Hepatocyte (in vitro differentiated cells): ENCODE results near the gene CDC42BPB. TPM values are rescaled to one million over a fixed set of nuclear protein-coding genes. Genes with fewer than 3 reads are reported as not detected.

ENCODE experiments used
- DNase-seq: peaks from one replicate; pipeline ENCODE4 v3.0.0-alpha.2; 2016; ENCODE audit warnings: low spot score
- H2AFZ ChIP-seq: fragments of 200-600 bp; sonication (generic); 2 replicates; pipeline ENCODE4 v1.6.0; 2016; ENCODE audit warnings: antibody characterized with exemption, mild to moderate bottlenecking
- H3K27ac ChIP-seq: fragments of 200-600 bp; sonication (generic); 2 replicates; pipeline ENCODE4 v1.5.1; 2016; ENCODE audit warnings: mild to moderate bottlenecking
- H3K27me3 ChIP-seq: fragments of 200-600 bp; sonication (generic); 2 replicates; pipeline ENCODE4 v1.6.1; 2016
- H3K36me3 ChIP-seq: fragments of 200-600 bp; sonication (generic); replicated peaks from 2 replicates; pipeline ENCODE4 v1.5.1; 2016; ENCODE audit warnings: low read depth; ENCODE audit not compliant: insufficient read depth
- H3K4me1 ChIP-seq: fragments of 200-600 bp; sonication (generic); 2 replicates; pipeline ENCODE4 v1.5.1; 2016; ENCODE audit warnings: mild to moderate bottlenecking, moderate library complexity; ENCODE audit not compliant: insufficient read depth
- H3K4me2 ChIP-seq: fragments of 200-600 bp; sonication (generic); 2 replicates; pipeline ENCODE4 v1.6.0; 2016
- H3K4me3 ChIP-seq: fragments of 200-600 bp; sonication (generic); 2 replicates; pipeline ENCODE4 v1.5.1; 2016; ENCODE audit warnings: mild to moderate bottlenecking
- H3K79me2 ChIP-seq: fragments of 200-600 bp; sonication (generic); 2 replicates; pipeline ENCODE4 v1.6.0; 2017; ENCODE audit warnings: mild to moderate bottlenecking
- H3K9me2 ChIP-seq: fragments of 200-600 bp; sonication (generic); replicated peaks from 2 replicates; pipeline ENCODE4 v1.6.0; 2017; ENCODE audit warnings: mild to moderate bottlenecking; ENCODE audit not compliant: insufficient read depth
- H3K9me3 ChIP-seq: fragments of 200-600 bp; sonication (generic); 2 replicates; pipeline ENCODE4 v1.5.1; 2016; ENCODE audit warnings: low read depth, mild to moderate bottlenecking
- H4K20me1 ChIP-seq: fragments of 200-600 bp; sonication (generic); 2 replicates; pipeline ENCODE4 v1.6.0; 2016; ENCODE audit warnings: mild to moderate bottlenecking; ENCODE audit not compliant: insufficient read depth, poor library complexity, severe bottlenecking
- EZH2 ChIP-seq: fragments of 200-600 bp; sonication (generic); IDR thresholded peaks from 2 replicates; pipeline ENCODE4 v1.6.1; 2016; ENCODE audit warnings: antibody characterized with exemption, mild to moderate bottlenecking, borderline replicate concordance
- EZH2phosphoT487 ChIP-seq: fragments of 200-600 bp; sonication (generic); IDR thresholded peaks from one replicate; pipeline ENCODE4 v1.6.1; 2018; ENCODE audit warnings: antibody characterized with exemption, mild to moderate bottlenecking, low read depth, moderate library complexity; ENCODE audit not compliant: unreplicated experiment, severe bottlenecking
- WGBS: methylation state at CpG from one replicate; pipeline ENCODE4 v1.1.6; 2016; ENCODE audit warnings: low lambda C conversion rate; ENCODE audit errors: missing lambda C conversion rate; 5-methylcytosine and 5-hydroxymethylcytosine counted together
- polyA plus RNA-seq: library from polyadenylated mRNA; unstranded; fragments of >200 nt; fragmentation: Nextera tagmentation; extraction: Ambion mirVana; gene quantifications from 2 replicates; pipeline ENCODE4 v1.2.1, GENCODE V29; 2016
- total RNA-seq: library from RNA; depleted of rRNA; stranded (reverse); fragments of >200 nt; gene quantifications from 2 replicates; pipeline ENCODE4 v1.2.3, GENCODE V29; 2014
- TF ChIP-seq, protein P1 (sequence below): fragments of 200-600 bp; sonication (generic); IDR thresholded peaks from 2 replicates; pipeline ENCODE4 v1.5.1; 2016; ENCODE audit warnings: antibody characterized with exemption, mild to moderate bottlenecking; ENCODE audit not compliant: poor library complexity

CDC42BPB gene
- total and polyA plus RNA-seq, 2 experiments from 2014 or later = 10.2 to 60.6 TPM

DNA sequence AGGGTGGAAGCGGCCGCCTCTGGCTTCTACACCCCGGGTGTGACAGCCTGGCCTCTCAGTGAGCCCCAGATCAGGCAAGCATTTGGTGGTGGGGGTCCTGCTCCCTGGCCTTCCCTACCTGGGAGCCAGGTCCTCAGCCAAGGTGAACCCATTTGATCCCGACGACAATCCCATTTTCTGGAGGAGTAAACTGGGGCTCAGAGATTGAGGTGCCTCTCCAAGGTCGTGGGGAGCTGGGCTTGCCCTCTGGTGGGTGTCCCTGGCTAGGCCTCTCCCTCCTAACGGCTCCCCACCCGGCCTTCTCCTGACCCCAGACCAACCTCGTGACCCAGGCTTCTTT, 34.5 kb upstream of the CDC42BPB start:
- Histone ChIP-seq H3K9me3 (no peaks in the 10 kb centered on the region), H2AFZ (peak overlapping the region; percentile 43), H3K4me2 (peak overlapping the region; percentile 93), H3K4me1 (peaks cover 14% of the 10 kb centered on the region), H3K27me3 (no peaks in the 10 kb centered on the region), H4K20me1 (no peaks in the 10 kb centered on the region), H3K4me3 (no peak overlapping the region), H3K27ac (no peak overlapping the region), H3K36me3 (no peaks in the 10 kb centered on the region), H3K9me2 (no peaks in the 10 kb centered on the region), H3K79me2 (no peaks in the 10 kb centered on the region)
- TF ChIP-seq EZH2phosphoT487 = no peak
- WGBS = 53% methylated on average over 9 of the region's 9 CpGs
- no peak for DNase-seq

DNA sequence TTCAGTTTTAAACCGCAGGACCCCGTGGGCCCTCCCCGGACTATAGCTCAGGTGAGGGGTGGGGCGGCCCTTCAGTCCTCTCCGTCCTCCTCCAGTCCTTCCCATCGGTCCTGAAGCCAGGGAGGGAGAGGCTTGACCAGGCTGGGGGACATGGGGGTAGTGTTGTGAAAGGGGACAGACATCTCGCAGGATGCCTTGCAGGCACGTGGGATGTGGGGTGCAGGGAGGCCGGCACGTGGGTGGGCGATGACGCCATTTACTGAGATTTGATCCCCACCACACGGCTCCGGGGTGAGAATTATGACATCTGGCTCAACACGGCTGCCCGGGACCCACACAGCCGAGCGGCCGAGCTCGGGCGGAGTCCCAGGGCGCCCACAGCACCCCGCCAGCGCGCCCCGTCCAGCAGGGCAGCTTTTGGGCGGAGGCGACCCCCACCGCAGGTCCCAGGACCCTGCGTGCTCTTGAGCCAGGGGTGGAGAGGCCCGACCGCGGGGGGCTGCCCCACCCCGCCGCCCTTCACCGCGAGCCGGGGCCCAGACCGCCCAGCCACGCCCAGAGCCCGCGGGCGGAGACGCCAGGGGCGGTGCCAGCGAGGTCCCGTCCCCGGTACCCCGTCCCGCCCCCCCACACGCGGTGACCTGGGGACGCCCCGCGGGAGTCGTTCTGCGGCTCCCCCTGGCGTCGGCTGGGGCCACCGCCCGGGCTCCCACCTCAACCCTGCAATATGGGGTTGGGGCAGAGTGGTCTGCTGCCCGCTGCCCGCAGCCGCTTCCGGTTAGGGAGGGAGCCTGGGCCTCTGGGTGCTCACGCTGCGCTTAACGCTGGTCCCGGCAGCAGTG, 33.9 kb upstream of the CDC42BPB start:
- Histone ChIP-seq H3K4me1 (peaks cover 14% of the 10 kb centered on the region), H3K4me2 (peak overlapping the region; percentile 93), H3K27ac (no peak overlapping the region), H3K9me3 (no peaks in the 10 kb centered on the region), H3K36me3 (no peaks in the 10 kb centered on the region), H3K9me2 (no peaks in the 10 kb centered on the region), H3K4me3 (no peak overlapping the region), H3K79me2 (no peaks in the 10 kb centered on the region), H3K27me3 (no peaks in the 10 kb centered on the region), H2AFZ (peak overlapping the region; percentile 43), H4K20me1 (no peaks in the 10 kb centered on the region)
- no peak for TF ChIP-seq EZH2
- TF ChIP-seq, protein P1, sequence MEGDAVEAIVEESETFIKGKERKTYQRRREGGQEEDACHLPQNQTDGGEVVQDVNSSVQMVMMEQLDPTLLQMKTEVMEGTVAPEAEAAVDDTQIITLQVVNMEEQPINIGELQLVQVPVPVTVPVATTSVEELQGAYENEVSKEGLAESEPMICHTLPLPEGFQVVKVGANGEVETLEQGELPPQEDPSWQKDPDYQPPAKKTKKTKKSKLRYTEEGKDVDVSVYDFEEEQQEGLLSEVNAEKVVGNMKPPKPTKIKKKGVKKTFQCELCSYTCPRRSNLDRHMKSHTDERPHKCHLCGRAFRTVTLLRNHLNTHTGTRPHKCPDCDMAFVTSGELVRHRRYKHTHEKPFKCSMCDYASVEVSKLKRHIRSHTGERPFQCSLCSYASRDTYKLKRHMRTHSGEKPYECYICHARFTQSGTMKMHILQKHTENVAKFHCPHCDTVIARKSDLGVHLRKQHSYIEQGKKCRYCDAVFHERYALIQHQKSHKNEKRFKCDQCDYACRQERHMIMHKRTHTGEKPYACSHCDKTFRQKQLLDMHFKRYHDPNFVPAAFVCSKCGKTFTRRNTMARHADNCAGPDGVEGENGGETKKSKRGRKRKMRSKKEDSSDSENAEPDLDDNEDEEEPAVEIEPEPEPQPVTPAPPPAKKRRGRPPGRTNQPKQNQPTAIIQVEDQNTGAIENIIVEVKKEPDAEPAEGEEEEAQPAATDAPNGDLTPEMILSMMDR = peak; percentile 54
- DNase-seq = peak; percentile 83
- 22% methylated on average over 38 of the region's 69 CpGs for WGBS

DNA sequence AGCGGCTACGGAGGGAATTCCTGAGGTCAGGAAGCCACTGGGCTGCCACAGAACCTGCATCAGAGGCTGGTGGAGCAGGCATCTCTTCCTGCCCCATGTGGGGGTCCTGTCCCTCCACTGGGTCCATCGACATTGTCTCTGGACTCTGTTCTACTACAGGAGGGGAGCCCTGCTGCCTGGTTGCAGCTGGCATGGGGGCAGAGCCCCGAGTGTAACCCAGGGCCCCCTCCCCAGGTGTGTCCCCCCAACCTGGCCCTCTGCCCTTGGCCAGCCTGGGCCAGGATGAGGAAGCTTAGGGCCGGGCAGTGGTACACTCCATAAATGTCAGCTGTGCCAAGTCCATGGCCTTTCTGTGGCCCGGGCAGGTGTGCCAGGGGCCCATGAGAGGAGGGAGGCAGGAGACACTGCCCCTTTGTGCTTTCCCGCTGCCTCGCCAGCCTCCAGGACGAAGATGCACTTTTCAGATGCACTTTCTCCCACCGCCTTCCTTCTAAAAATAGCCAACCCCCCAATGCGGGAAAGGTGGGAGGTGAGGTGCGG, 33.2 kb upstream of the CDC42BPB start:
- no peaks in the 10 kb centered on the region for H3K9me2 ChIP-seq
- DNase-seq = no peak
- H3K4me3 ChIP-seq = no peak overlapping the region
- no peaks in the 10 kb centered on the region for H3K79me2 ChIP-seq
- no peaks in the 10 kb centered on the region for H3K36me3 ChIP-seq
- 93% methylated on average over 11 of the region's 12 CpGs for WGBS
- H3K27ac ChIP-seq = no peak overlapping the region
- H3K9me3 ChIP-seq = no peaks in the 10 kb centered on the region
- H3K4me2 ChIP-seq = no peak overlapping the region
- H3K27me3 ChIP-seq = peaks cover under 1% of the 10 kb centered on the region
- no peak for TF ChIP-seq EZH2phosphoT487
- TF ChIP-seq EZH2 = no peak
- TF ChIP-seq, protein P1 = no peak
- peaks cover 14% of the 10 kb centered on the region for H3K4me1 ChIP-seq
- no peaks in the 10 kb centered on the region for H4K20me1 ChIP-seq
- no peak overlapping the region for H2AFZ ChIP-seq

DNA sequence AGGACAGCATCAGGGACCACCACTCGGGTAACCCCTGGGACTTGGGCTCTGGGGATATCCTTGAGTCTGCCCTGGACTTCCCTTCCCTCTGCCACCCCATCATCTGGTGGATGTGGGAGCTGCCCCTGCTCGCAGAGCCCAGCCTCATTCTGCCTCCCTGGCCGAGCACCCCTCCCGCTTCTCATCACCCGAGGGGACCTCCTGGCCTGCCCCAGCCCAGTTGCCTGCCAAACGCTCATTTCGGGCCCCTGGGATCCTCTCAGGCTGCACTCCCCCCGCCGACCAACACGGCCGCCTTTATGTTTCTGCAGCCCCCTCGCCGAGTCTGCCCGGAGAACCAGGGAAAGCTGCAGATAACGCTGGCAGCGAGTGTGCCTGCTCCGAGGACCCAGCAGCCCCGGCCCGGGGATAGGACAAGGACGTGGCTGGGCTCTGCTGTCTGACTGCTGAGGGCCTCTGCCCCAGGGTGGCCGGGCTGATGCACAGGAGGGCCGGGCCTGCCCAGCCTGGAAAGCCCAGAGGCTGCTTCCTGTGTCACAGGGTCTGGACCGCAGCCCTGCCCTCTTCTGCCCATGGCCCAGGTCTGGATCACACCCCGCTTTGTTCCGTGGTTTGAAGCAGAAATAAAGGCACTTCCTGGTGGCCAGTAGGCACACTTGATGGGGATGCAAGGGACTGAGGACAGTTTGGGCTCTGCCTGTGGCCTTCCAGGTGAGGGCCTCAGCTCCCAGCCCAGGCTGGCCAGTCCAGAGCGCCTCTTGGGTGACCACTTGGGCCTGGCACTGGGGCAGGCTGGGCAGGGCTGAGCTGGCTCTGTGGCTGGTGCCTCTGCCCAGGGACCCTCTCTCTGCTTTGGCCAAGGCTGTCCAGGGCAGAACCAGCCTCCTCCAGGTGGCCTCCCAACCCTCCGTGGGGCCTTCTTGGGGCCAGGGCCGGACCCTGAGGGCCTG, 32.3 kb upstream of the CDC42BPB start:
- TF ChIP-seq EZH2 (no peak), EZH2phosphoT487 (no peak)
- TF ChIP-seq, protein P1 = no peak
- H3K79me2 ChIP-seq = no peaks in the 10 kb centered on the region
- no peaks in the 10 kb centered on the region for H3K9me2 ChIP-seq
- WGBS = 93% methylated on average over 28 of the region's 28 CpGs
- no peak overlapping the region for H2AFZ ChIP-seq
- no peak for DNase-seq
- H3K9me3 ChIP-seq = no peaks in the 10 kb centered on the region
- peaks cover 10% of the 10 kb centered on the region for H3K27me3 ChIP-seq
- H4K20me1 ChIP-seq = no peaks in the 10 kb centered on the region
- no peak overlapping the region for H3K27ac ChIP-seq
- no peak overlapping the region for H3K4me3 ChIP-seq
- no peaks in the 10 kb centered on the region for H3K36me3 ChIP-seq
- no peak overlapping the region for H3K4me2 ChIP-seq
- peaks cover 9% of the 10 kb centered on the region for H3K4me1 ChIP-seq
